Glomerular endothelial cell (primary cell): Measurements from ENCODE around the gene CEP295NL. TPM values are rescaled to one million over a fixed set of nuclear protein-coding genes. Genes with fewer than 3 reads are reported as not detected.

ENCODE experiments used
- DNase-seq: peaks from one replicate; pipeline ENCODE4 v3.0.0-alpha.2; 2011; ENCODE audit warnings: low read depth, low spot score; ENCODE audit errors: extremely low read depth
- total RNA-seq: library from RNA; depleted of rRNA; stranded (reverse); fragments of >200 nt; gene quantifications from 2 replicates; pipeline ENCODE4 v1.2.3, GENCODE V29; 2015

CEP295NL gene
- total RNA-seq, 1 donor from 2014 or later = 3.7 TPM

- DNase-seq = peak; percentile 84
These were observed 62.0 kb downstream of the CEP295NL start, which contains the start of gene USP36 for GRCh38 chr17:78840780-78841611. Gene USP36 (minus strand): TSS chr17:78840814. CDS start chr17:78836363, 4,451 bp downstream.

Other genes starting within 250 kb of the CEP295NL start
- gene CYTH1, start 120.9 kb downstream of the CEP295NL start, total RNA-seq = 45.6 and 61.6 TPM in 2 replicates
- gene USP36, start 62.4 kb downstream of the CEP295NL start, total RNA-seq = 34.3 and 41.2 TPM in 2 replicates
- 278 and 322 TPM in 2 replicates for gene TIMP2, start 22.2 kb upstream of the CEP295NL start, total RNA-seq
- gene LGALS3BP, start 76.7 kb upstream of the CEP295NL start, total RNA-seq = 107 and 129 TPM in 2 replicates
- gene CANT1, start 106.6 kb upstream of the CEP295NL start, total RNA-seq = 62.4 and 65.3 TPM in 2 replicates
- gene C1QTNF1, start 121.0 kb upstream of the CEP295NL start, total RNA-seq = 5.5 and 7.3 TPM in 2 replicates
- gene ENGASE, start 171.6 kb upstream of the CEP295NL start, total RNA-seq = 10.8 and 19.8 TPM in 2 replicates